Transverse colon (tissue), 3 donors: Measurements from ENCODE around the gene ADAMTS14.

Experiments used
- CTCF ChIP-seq, 5 experiments: fragments of 200-600 bp in 3 of 5; fragments of 450-650 bp in 2 of 5; sonication (generic) in 3 of 5; IDR thresholded peaks; 1 replicate in 2 of 5; 2 replicates in 3 of 5; pipeline ENCODE4 v1.5.1; 2016 to 2017; ENCODE audit warnings: antibody characterized with exemption in 5 of 5, inconsistent platforms in 3 of 5, mild to moderate bottlenecking in 2 of 5, moderate library complexity in 1 of 5
- POLR2A ChIP-seq: fragments of 450-650 bp; IDR thresholded peaks from one replicate; pipeline ENCODE4 v1.6.1; 2016; ENCODE audit warnings: antibody characterized with exemption, mild to moderate bottlenecking, moderate library complexity

GRCh38 chr10:70688828-70689227, 16.5 kb downstream of the ADAMTS14 start:
- no peak for TF ChIP-seq POLR2A
- no peak for TF ChIP-seq CTCF (IDR thresholded peaks at IDR 0.05)
